ENCODE measurements around the gene GRIA1.

GRIA1 gene

GRCh38 chr5:153513156-153513555 lies 22.7 kb downstream of the GRIA1 start:
- no peak for TF ChIP-seq CTCF (IDR thresholded peaks at IDR 0.05; ENCODE audit: low read depth, low read length)
- DNase-seq (ENCODE audit: extremely low read depth, low read depth), result peak; percentile 29

GRCh38 chr5:153515301-153515700 lies 24.8 kb downstream of the GRIA1 start:
- TF ChIP-seq CTCF (IDR thresholded peaks at IDR 0.05; ENCODE audit: low read depth, low read length), result no peak
- DNase-seq (ENCODE audit: extremely low read depth, low read depth), result peak; percentile 40

GRCh38 chr5:153516504-153517240 lies 26.2 kb downstream of the GRIA1 start:
- no peak for DNase-seq (ENCODE audit: extremely low read depth, low read depth)
- no peak for TF ChIP-seq CTCF (IDR thresholded peaks at IDR 0.05; ENCODE audit: low read depth, low read length)

- no peak for DNase-seq (ENCODE audit: extremely low read depth, low read depth)
- no peak for TF ChIP-seq CTCF (IDR thresholded peaks at IDR 0.05; ENCODE audit: low read depth, low read length)
These were observed 26.8 kb downstream of the GRIA1 start for GRCh38 chr5:153517241-153517611.

- DNase-seq (ENCODE audit: extremely low read depth, low read depth), result no peak
- TF ChIP-seq CTCF (IDR thresholded peaks at IDR 0.05; ENCODE audit: low read depth, low read length), result no peak
These were observed 29.7 kb downstream of the GRIA1 start for GRCh38 chr5:153520137-153520536.

- DNase-seq (ENCODE audit: extremely low read depth, low read depth), result no peak
- no peak for TF ChIP-seq CTCF (IDR thresholded peaks at IDR 0.05; ENCODE audit: low read depth, low read length)
These were observed 30.5 kb downstream of the GRIA1 start for GRCh38 chr5:153520952-153521351.

GRCh38 chr5:153523211-153523610 lies 32.7 kb downstream of the GRIA1 start:
- no peak for DNase-seq (ENCODE audit: extremely low read depth, low read depth)
- no peak for TF ChIP-seq CTCF (IDR thresholded peaks at IDR 0.05; ENCODE audit: low read depth, low read length)
